NCI-H524 (cell line): ENCODE results near the gene PLLP.
"Not testable (repeated sequence)": the region's sequence is repeated elsewhere in the genome, so short reads cannot be mapped to it uniquely, and the experiment has no call there.

Experiments used
- DNase-seq, 2 experiments: peaks; one replicate each; lab custom pipeline; 2025; lab: John Stamatoyannopoulos, UW

PLLP gene

GRCh38 chr16:57273359-57273758 lies 11.1 kb downstream of the PLLP start:
- DNase-seq, result no peak

- no peak for DNase-seq
These were observed 12.5 kb downstream of the PLLP start for GRCh38 chr16:57271867-57272495.

- no peak for DNase-seq
These were observed 13.5 kb downstream of the PLLP start for GRCh38 chr16:57271063-57271345.

- DNase-seq, result no peak
These were observed 14.0 kb downstream of the PLLP start for GRCh38 chr16:57270221-57271062.

GRCh38 chr16:57268804-57269800 lies 15.4 kb downstream of the PLLP start:
- no peak for DNase-seq

- not testable (repeated sequence) for DNase-seq
These were observed 17.1 kb downstream of the PLLP start for GRCh38 chr16:57267343-57267742.

GRCh38 chr16:57266531-57267260 lies 17.8 kb downstream of the PLLP start:
- DNase-seq, result no peak

- DNase-seq, result no peak
These were observed 18.5 kb downstream of the PLLP start for GRCh38 chr16:57265850-57266530.

- DNase-seq, result no peak
These were observed 19.5 kb downstream of the PLLP start for GRCh38 chr16:57264950-57265371.

- DNase-seq, result no peak
These were observed 20.1 kb downstream of the PLLP start for GRCh38 chr16:57264381-57264780.

GRCh38 chr16:57263541-57264351 lies 20.7 kb downstream of the PLLP start:
- no peak for DNase-seq

GRCh38 chr16:57262841-57263540 lies 21.5 kb downstream of the PLLP start:
- no peak for DNase-seq

GRCh38 chr16:57261806-57262205 lies 22.7 kb downstream of the PLLP start:
- no peak for DNase-seq

GRCh38 chr16:57260294-57260929 lies 24.1 kb downstream of the PLLP start:
- DNase-seq, result no peak

GRCh38 chr16:57258910-57259475 lies 25.5 kb downstream of the PLLP start:
- DNase-seq, result no peak

- DNase-seq, result no peak
These were observed 26.1 kb downstream of the PLLP start for GRCh38 chr16:57258226-57258909.

- DNase-seq, result no peak
These were observed 26.9 kb downstream of the PLLP start for GRCh38 chr16:57257455-57258070.
